Heart right ventricle (tissue), 16 donors: ENCODE results near the gene POLR2C. TPM values are rescaled to one million over a fixed set of nuclear protein-coding genes. Genes with fewer than 3 reads are reported as not detected.

ENCODE experiments used
- ATAC-seq, 8 donors: fragments of 200-7000 bp; cut with Tn5 transposase; one replicate each; pipeline ENCODE4 v1.9.1; 2020; ENCODE audit warnings: mild to moderate bottlenecking in 8 of 8, moderate library complexity in 8 of 8, moderate number of reproducible peaks in 1 of 8
- DNase-seq, 2 donors: peaks; one replicate each; pipeline ENCODE4 v3.0.0-alpha.2; 2020
- H3K27ac ChIP-seq, 10 donors: fragments of 200-600 bp; sonication (generic) in 2 of 10; one replicate each; pipeline versions ENCODE4 v1.5.0 to v1.8.0; 2020 to 2022; ENCODE audit warnings: mild to moderate bottlenecking in 3 of 10
- H3K27me3 ChIP-seq, 7 donors: fragments of 200-600 bp; one replicate each; pipeline ENCODE4 v1.8.0; 2021 to 2022; ENCODE audit warnings: mild to moderate bottlenecking in 2 of 7
- H3K36me3 ChIP-seq, 9 donors: fragments of 200-600 bp; sonication (generic) in 1 of 9; one replicate each; pipeline versions ENCODE4 v1.5.0 to v1.8.0; 2020 to 2022; ENCODE audit warnings: mild to moderate bottlenecking in 2 of 9
- H3K4me1 ChIP-seq, 9 donors: fragments of 200-600 bp; sonication (generic) in 1 of 9; one replicate each; pipeline versions ENCODE4 v1.5.0 to v1.8.0; 2020 to 2022; ENCODE audit warnings: mild to moderate bottlenecking in 4 of 9
- H3K4me3 ChIP-seq, 10 donors: fragments of 200-600 bp; sonication (generic) in 2 of 10; one replicate each; pipeline versions ENCODE4 v1.5.0 to v1.8.0; 2020 to 2022; ENCODE audit warnings: mild to moderate bottlenecking in 7 of 10, moderate library complexity in 2 of 10
- H3K9me3 ChIP-seq, 11 donors: fragments of 200-600 bp in 10 of 11; sonication (generic) in 2 of 11; one replicate each; pipeline versions ENCODE4 v1.5.0 to v1.8.0; 2013 to 2022; ENCODE audit warnings: mild to moderate bottlenecking in 2 of 11, control low read depth in 1 of 11, moderate library complexity in 1 of 11
- WGBS, 2 donors: extraction: QIAGEN DNeasy Blood & Tissue Kit; methylation state at CpG; one replicate each; pipeline ENCODE4 v1.1.7; 2013; ENCODE audit warnings: inconsistent platforms in 1 of 2; 5-methylcytosine and 5-hydroxymethylcytosine counted together
- intact Hi-C, 10 donors: fragments of 100-400 bp; cut with DNase I; formaldehyde crosslinking; loops; one replicate each; pipeline versions ENCODE4 v1.11.1 to v1.14.2; 2022
- polyA plus RNA-seq, 2 donors: library from polyadenylated mRNA; stranded (reverse); fragments of 200-250 nt; gene quantifications; one replicate each; pipeline ENCODE4 v1.2.3, GENCODE V29; 2013
- total RNA-seq, 10 donors: library from RNA; stranded (reverse); fragmentation: NEBNext Ultra II Directional in 3 of 10; extraction: Animal tissue kit (Norgen Biotek cat#: 25700) in 3 of 10; gene quantifications; one replicate each; pipeline versions ENCODE4 v1.2.1 to v1.2.4, GENCODE V29; 2021 to 2023
- TF ChIP-seq, protein P1 (sequence below), 9 donors: fragments of 200-600 bp; sonication (generic) in 2 of 9; IDR thresholded peaks; one replicate each; pipeline versions ENCODE4 v1.5.0 to v1.8.0; 2021 to 2022; ENCODE audit warnings: antibody characterized with exemption in 9 of 9, mild to moderate bottlenecking in 5 of 9, moderate library complexity in 1 of 9
- donor health status: Arrhythmogenic right ventricular cardiomyopathy.
- donor health status: ischemic (EF 13 %, LVEDD 7.1; RV severe dilation, severe dysfunction).
- donor health status: healthy with polysubstance abuse.
- donor health status: DM: no; HTN: yes; CAD: no.
- donor health status: DM: no; HTN: no; CAD: no.
- donor health status: ischemic (EF 25% LVEDD 6.9; RV normal size, moderate dysfunction).
- donor health status: ischemic (EF 25% LVEDD 5.7; RV mildly dilated, moderate dysfunction).
- donor health status: healthy.
- donor health status: DM: yes; HTN: yes; CAD: no.
- donor health status: Ischemic cardiomyopathy.
- donor health status: ischemic (EF 35%, LVEDD 5.7; RV mildly dilated, moderate dysfunction).
- donor health status: nonischemic (EF 11% LVEDD 7.7; RV severe dilation, severe dysfunction).
- donor health status: DM: yes; HTN: yes; CAD: no.
- donor health status: PGD.
- donor health status: ischemic (EF 29% LVEDD 5.4; RV normal size, mild dysfunction).
- donor health status: nonischemic (EF 23%, LVEDD 6.1; RV moderate dilation, normal function).

The POLR2C gene
- total and polyA plus RNA-seq, 12 donors: 17.9 to 56.7 (median 46.1) TPM

GRCh38 chr16:57501492-57501891, 39.0 kb downstream of the POLR2C start:
- no peak for ATAC-seq
- WGBS, 2 donors: 70 to 77% methylated on average over 7 of the region's 7 CpGs
- H3K4me1 ChIP-seq: no peaks in the 10 kb centered on the region
- H3K4me3 ChIP-seq: no peak overlapping the region
- no peak overlapping the region for H3K27ac ChIP-seq
- DNase-seq: no peak
- no peaks in the 10 kb centered on the region for H3K36me3 ChIP-seq
- TF ChIP-seq, protein P1, sequence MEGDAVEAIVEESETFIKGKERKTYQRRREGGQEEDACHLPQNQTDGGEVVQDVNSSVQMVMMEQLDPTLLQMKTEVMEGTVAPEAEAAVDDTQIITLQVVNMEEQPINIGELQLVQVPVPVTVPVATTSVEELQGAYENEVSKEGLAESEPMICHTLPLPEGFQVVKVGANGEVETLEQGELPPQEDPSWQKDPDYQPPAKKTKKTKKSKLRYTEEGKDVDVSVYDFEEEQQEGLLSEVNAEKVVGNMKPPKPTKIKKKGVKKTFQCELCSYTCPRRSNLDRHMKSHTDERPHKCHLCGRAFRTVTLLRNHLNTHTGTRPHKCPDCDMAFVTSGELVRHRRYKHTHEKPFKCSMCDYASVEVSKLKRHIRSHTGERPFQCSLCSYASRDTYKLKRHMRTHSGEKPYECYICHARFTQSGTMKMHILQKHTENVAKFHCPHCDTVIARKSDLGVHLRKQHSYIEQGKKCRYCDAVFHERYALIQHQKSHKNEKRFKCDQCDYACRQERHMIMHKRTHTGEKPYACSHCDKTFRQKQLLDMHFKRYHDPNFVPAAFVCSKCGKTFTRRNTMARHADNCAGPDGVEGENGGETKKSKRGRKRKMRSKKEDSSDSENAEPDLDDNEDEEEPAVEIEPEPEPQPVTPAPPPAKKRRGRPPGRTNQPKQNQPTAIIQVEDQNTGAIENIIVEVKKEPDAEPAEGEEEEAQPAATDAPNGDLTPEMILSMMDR (IDR thresholded peaks at IDR 0.05): no peak
- no peaks in the 10 kb centered on the region for H3K9me3 ChIP-seq
- intact Hi-C loops: no loop called here
- no peaks in the 10 kb centered on the region for H3K27me3 ChIP-seq

GRCh38 chr16:57502048-57502775, 39.7 kb downstream of the POLR2C start:
- H3K27ac ChIP-seq: no peak overlapping the region
- ATAC-seq: no peak
- DNase-seq: no peak
- TF ChIP-seq, protein P1 (IDR thresholded peaks at IDR 0.05): no peak
- peaks cover 0 to 3% (median 0%) of the 10 kb centered on the region in 9 donors for H3K4me1 ChIP-seq
- intact Hi-C loops: no loop called here
- H3K27me3 ChIP-seq: no peaks in the 10 kb centered on the region
- H3K4me3 ChIP-seq: no peak overlapping the region
- no peaks in the 10 kb centered on the region for H3K36me3 ChIP-seq
- 84% methylated on average over 12 of the region's 12 CpGs for WGBS, 2 donors
- H3K9me3 ChIP-seq: no peaks in the 10 kb centered on the region

GRCh38 chr16:57503366-57503765, 40.9 kb downstream of the POLR2C start:
- Histone ChIP-seq H3K36me3 (no peaks in the 10 kb centered on the region), H3K27me3 (no peaks in the 10 kb centered on the region), H3K27ac (no peak overlapping the region), H3K9me3 (no peaks in the 10 kb centered on the region), H3K4me1 (peaks cover 0 to 13% (median 0%) of the 10 kb centered on the region in 9 donors), H3K4me3 (no peak overlapping the region)
- 75 to 77% methylated on average over 15 of the region's 15 CpGs for WGBS, 2 donors
- TF ChIP-seq, protein P1 (IDR thresholded peaks at IDR 0.05): no peak
- DNase-seq: no peak
- intact Hi-C loops: no loop called here
- peak in 1 of 8 donors; percentile 37 for ATAC-seq

DNA sequence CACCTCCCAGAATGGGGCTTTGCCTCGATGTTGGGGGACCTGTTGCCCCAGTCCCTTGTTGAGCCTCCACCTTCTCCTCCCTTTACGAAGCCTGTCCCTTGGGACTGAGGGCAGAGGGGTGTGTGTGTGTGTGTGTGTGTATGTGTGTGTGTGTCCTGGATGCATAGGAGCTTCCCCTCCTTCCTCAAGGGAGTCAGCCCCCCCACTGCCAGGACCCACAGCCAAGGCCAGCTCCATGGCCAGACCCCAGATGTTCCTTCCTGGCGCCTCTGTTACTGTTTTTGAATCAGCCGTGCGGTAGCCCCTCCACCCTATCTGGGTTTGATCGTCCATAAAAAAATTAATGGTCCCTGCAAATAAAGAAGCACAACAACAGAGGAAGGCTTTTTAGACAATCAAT, 41.5 kb downstream of the POLR2C start:
- intact Hi-C loops: no loop called here
- ATAC-seq: no peak
- no peak for DNase-seq
- no peaks in the 10 kb centered on the region for H3K36me3 ChIP-seq
- no peak overlapping the region for H3K27ac ChIP-seq
- 52 to 65% methylated on average over 6 of the region's 6 CpGs for WGBS, 2 donors
- TF ChIP-seq, protein P1 (IDR thresholded peaks at IDR 0.05): no peak
- no peak overlapping the region for H3K4me3 ChIP-seq
- no peaks in the 10 kb centered on the region for H3K9me3 ChIP-seq
- H3K27me3 ChIP-seq: no peaks in the 10 kb centered on the region
- peaks cover 0 to 13% (median 0%) of the 10 kb centered on the region in 9 donors for H3K4me1 ChIP-seq
